ENCODE results near the gene JAKMIP3.

Gene JAKMIP3

DNA sequence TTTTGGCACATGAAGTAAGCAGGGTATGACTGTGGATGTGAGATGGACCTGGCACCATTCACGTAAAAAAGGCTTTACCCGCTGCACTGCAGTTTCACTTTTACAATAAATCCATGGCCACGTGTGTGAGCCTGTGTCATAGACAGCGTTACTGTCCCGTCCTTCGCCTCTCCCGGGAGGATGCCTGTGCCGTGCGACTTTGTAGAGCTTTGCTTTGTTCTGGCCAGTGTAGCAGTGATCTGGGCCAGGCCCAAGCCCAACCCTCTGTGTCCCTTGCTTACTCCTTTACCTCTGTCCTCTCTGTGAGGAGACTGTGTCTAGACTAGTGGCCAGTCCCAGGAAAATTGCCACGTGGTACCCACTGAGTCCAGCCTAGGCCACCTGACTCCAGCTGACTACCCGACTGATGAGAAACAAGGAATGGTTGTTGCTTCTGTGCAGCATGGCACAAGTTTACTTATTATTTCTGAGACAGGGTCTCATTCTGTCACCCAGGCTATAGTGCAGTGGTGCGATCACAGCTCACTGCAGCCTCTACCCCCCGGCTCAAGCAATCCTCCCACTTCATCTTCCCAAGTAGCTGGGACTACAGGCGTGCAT lies 48.1 kb downstream of the JAKMIP3 start:
- H3K4me3 Mint-ChIP-seq, result no peak overlapping the region
- no peaks in the 10 kb centered on the region for H3K36me3 Mint-ChIP-seq (ENCODE audit: low read depth)
- H3K27ac Mint-ChIP-seq, result no peak overlapping the region
- TF ChIP-seq, protein P1, sequence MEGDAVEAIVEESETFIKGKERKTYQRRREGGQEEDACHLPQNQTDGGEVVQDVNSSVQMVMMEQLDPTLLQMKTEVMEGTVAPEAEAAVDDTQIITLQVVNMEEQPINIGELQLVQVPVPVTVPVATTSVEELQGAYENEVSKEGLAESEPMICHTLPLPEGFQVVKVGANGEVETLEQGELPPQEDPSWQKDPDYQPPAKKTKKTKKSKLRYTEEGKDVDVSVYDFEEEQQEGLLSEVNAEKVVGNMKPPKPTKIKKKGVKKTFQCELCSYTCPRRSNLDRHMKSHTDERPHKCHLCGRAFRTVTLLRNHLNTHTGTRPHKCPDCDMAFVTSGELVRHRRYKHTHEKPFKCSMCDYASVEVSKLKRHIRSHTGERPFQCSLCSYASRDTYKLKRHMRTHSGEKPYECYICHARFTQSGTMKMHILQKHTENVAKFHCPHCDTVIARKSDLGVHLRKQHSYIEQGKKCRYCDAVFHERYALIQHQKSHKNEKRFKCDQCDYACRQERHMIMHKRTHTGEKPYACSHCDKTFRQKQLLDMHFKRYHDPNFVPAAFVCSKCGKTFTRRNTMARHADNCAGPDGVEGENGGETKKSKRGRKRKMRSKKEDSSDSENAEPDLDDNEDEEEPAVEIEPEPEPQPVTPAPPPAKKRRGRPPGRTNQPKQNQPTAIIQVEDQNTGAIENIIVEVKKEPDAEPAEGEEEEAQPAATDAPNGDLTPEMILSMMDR (IDR thresholded peaks at IDR 0.05), result no peak
- H3K4me1 Mint-ChIP-seq, result peaks cover 7% of the 10 kb centered on the region
- peak; percentile 0 for DNase-seq
- no peaks in the 10 kb centered on the region for H3K9me3 Mint-ChIP-seq
- H3K27me3 Mint-ChIP-seq (ENCODE audit: low read depth, poor library complexity), result peaks cover 14% of the 10 kb centered on the region

DNA sequence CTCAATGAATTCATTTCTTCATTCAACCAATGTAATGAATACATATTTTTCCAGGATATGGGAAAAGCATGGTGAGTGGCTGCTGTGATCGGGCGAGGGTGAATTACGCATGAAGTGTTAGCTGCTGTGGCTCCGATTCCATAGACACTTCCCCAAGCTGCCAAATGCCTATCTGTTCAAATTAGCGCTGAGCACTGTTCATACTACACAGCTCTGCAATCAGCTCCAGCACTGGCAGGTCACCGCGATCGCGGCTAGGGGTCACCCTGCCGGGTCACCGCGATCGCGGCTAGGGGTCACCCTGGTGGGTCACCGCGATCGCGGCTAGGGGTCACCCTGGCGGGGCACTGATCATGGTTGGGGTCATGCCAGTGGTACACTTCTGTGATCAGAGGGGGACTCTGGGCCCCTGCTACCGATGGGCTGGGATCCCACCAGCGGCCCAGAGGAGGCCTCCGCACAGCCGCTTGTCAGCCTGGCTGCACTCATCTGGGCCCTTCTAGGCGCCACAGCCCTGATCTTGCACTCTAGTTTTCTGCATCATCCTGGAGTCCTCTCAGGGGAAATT lies 49.3 kb downstream of the JAKMIP3 start:
- H3K4me3 Mint-ChIP-seq, result no peak overlapping the region
- no peaks in the 10 kb centered on the region for H3K9me3 Mint-ChIP-seq
- DNase-seq, result peak; percentile 3
- H3K27me3 Mint-ChIP-seq (ENCODE audit: low read depth, poor library complexity), result peaks cover 24% of the 10 kb centered on the region
- H3K27ac Mint-ChIP-seq, result no peak overlapping the region
- H3K4me1 Mint-ChIP-seq, result peaks cover 10% of the 10 kb centered on the region
- TF ChIP-seq, protein P1 (IDR thresholded peaks at IDR 0.05), result no peak
- no peaks in the 10 kb centered on the region for H3K36me3 Mint-ChIP-seq (ENCODE audit: low read depth)
